CD4-positive, alpha-beta T cell treated with Interleukin-6 for 4 hours (primary cell): Measurements from ENCODE around the gene SUV39H2.
"Not testable (repeated sequence)": the region's sequence is repeated elsewhere in the genome, so short reads cannot be mapped to it uniquely, and the experiment has no call there.

Experiments used
- DNase-seq: peaks from one replicate; pipeline ENCODE4 v3.0.0-alpha.2; 2020; ENCODE audit warnings: mixed read lengths

The SUV39H2 gene

DNA sequence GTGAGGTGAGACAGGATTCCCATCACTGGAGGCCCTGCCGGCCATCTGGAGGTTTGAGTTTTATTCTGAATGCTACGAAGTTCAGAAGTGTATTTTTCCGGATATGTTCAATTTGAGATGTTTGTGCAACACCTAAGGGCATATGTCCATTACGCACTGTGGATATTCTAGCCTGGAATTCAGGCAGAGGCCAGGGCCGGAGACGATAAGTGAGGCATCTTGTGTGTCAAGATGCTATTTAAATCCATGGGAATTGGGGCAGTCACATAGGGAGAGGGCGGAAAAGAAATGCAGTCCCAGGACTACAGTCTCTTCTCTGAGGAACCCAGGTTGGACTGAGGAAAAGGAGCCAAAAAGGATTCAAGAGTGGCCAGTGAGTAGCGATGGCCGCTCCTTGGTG is 1.9 kb upstream of the SUV39H2 start:
- DNase-seq, result no peak

DNA sequence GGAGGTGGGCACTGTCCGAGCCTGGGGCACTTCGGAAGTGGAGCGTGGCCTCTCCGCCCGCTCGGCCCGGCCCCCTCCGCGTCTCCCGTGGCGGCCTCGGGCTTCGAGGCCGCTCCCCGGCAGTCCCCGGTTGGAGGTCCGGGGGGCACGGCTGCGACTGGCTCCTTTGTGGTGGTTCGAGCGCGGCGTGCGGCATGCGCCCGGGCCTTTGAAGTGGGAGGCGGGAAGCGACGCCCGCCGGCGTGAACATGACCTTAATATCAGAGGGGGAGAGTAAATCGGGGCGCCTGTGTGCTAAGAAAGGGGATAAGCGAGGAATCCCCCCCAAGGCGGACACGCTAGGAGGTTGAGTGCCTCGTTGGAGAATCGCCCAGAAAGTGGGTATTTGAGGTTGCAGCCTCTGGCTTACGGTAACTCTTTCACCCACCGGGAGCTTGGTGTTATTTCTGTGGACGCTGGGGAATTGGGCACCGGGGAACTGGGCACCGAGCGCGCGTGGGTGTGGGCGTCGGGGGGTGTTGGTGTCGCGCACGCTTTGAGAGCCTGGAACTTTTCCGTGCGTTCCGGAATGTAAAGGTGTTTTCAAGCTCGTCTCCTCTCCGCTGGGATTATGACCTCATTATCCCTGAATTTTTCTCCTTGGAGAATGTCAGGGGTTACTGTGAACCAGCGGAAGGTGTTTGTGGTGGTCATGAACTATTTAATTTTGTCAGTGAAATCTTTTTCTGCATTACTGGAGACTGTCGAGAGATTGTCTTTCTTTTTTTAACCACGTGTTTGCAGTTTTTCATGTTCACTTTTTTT is 660 bp downstream of the SUV39H2 start:
- DNase-seq, result peak; percentile 35

DNA sequence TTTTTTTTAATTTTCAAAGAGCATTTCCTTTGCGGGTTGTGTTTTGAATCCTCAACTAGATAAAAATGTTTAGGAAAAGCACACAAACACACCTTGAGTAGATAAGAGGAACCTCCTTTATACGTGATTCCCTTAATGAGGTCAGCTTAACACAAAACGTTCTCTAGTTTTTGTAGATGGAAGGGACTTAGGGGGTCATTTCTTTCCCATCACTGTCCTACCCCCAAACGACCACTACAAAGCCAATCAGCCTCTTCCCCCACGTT is 1.2 kb downstream of the SUV39H2 start:
- DNase-seq, result no peak

DNA sequence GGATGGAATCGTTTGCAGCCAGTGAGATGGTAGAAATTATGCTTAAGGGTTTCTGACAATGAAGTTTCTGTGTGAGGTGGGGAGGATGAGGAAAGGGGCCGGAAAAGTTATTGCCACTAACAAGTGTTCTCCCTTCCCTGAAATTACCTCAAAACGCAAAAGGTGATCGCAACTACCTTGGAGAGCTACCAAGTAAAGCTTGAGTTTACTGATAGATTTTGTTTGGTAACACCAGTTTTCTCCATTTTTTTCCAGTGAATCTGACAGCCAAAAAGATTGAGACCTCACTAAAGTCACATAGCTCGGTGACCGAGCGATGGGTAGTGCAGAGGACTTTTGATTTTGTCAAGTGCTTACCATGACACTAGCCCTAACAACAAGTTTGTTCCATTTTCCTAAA is 1.6 kb downstream of the SUV39H2 start:
- DNase-seq, result no peak

DNA sequence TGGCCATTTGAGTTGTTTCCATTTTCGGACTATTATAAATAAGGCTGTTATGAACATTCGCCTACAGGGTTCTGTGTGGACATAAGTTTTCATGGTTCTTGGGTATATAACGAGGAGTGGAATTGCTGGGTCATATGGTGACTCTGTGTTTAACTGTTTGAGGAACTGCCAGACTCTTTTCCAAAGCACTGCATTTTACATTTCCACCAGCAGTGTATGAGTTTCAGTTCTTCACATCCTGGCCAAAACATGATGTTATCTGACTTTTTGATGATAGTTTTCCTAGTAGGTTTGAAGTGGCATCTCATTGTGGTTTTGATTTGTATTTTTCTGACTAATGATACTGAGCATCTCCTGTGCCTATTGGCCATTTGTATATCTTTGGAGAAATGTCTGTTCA is 5.4 kb downstream of the SUV39H2 start:
- no peak for DNase-seq

DNA sequence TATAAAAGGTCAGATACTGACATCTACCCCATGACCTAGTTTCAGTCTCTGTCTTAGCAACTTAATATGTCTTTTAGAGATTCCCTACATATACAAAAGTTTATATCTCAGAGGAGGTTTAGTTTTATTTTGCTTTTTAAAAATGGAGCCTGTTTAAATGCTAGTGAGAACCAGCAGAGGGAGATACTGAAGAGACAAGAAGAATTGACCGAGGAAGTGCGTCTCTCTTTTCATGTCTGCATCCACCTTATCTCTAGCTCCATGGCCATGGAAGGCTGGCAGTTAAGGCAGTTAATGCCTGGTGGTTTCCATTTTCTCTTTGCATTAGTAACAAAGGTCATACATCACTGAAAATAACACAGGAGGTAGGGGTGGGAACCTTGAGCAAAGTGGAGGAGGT is 10.7 kb downstream of the SUV39H2 start:
- no peak for DNase-seq

DNA sequence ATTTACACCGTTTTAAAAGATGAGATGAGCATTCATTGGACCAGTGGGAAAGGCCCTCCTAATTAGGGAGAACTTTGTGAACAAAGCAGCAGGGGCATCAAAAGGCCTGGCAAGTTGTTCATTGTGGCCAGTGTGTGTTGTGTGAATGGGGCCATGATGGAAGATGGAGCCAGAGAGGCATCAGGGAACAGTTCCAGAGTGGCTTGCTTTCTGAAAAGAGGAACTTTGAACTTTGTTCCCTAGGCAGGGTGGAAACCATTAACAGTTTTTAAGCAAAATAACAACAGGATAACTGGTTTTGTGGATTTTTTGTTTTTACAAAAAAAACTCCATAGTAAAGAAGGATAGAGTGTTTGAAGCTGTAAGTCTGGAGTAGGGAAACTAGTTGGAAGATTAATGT is 12.5 kb downstream of the SUV39H2 start:
- DNase-seq, result no peak

DNA sequence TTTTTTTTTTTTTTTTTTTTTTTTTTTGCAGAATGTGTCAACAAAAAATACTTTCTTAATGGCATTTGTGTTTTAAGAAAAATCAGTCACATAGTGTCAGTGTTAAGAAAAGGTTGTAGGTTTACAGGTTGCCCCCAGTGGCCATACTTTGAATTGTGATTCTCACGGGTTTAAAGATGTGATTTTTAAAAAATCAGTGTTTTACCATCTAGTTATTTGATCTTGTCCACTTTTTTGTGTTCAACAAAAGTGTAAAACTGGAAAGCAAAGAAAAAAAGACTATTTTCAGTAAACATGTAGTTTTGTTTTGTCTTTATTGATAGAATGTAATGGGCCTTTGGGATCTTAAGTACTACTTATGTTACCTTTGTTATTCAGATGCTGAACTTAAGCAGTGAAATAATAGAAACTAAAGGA is 25.7 kb downstream of the SUV39H2 start:
- DNase-seq, result peak; percentile 19

DNA sequence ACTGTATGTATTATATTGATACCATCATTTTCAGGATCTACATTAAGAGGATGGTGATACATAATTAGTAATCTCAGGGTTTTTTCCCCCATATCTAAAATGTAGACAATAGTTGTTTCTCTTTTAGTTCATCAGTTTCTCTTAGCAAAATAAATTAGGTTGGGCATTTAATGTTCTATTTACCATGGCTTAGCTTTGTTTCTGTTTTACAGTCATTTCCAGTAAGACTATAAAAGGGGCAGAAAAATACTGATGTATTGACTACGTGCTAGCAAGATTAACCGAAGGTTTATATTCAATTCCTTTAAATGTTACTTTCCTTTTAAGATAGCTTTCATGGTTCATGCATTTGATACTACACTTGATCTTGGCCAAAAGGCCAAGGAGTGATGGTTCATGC is 26.2 kb downstream of the SUV39H2 start:
- DNase-seq, result no peak

DNA sequence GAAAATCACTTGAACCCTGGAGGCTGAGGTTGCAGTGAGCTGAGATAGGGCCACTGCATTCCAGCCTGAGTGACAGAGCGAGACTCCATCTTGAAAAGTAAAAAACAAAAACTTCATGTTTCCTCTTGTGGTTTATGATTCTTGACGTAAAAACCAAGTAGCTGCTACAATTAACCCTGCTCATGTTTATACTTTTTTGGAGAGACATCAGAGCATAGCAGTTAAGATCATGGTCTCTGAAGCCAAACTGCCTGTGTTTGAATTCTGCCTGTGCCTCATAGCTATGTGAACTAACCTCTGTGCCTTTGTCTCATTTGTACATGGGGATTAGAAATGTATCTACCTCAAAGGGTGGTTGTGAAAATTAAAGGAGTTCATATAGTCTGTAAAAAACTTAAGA is 27.2 kb downstream of the SUV39H2 start:
- DNase-seq, result no peak

DNA sequence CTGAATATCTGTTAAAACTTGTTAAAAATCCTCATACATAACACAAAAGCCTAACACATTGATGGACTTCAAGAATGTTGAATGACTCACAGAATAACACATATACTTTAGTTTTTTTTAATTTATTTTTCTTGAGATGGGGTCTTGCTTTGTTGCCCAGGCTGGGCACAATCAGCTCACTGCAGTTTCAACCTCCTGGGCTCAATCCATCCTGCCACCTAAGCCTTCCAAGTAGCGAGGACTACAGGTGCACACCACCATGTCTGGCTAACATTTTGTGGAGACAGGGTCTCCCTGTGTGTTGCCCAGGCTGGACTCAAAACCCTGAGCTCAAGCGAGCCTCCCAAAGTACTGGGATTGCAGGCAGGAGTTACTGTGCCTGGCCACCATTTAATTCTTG is 28.1 kb downstream of the SUV39H2 start:
- no peak for DNase-seq

DNA sequence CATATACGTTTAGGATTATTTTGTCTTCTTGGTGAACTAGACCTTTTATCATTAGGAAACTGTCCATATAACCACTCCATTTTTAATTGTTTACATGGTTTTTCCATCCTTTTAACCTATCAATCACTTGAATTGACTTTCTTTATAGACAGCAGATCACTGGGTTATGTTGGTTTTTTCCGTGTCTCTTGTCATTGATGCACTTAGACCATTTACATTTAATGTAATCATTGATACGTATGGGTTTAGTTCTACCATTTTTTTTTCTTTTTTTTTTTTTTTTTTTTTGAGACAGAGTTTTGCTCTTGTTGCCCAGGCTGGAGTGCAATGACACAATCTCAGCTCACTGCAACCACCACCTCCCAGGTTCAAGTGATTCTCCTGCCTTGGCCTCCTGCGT is 28.9 kb downstream of the SUV39H2 start:
- not testable (repeated sequence) for DNase-seq

DNA sequence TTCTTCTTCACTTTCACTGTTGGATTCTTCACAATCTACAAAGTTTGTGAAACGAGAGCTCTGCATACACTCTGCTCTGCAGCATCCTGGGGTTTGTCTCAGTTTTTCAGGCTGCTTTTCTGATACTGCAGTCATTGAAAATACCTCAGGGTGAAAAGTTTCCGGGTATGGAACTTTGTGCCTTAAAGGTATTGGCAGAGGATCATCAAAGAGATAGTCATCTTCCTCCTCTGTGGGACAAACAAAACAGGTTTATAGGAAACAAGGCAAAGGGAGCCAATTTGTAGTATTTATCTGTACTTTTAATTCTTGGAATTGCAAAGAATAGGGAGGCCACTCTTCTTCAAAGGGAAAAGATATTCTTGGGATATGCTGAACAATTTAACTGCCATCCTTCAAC is 30.4 kb downstream of the SUV39H2 start:
- DNase-seq, result no peak

DNA sequence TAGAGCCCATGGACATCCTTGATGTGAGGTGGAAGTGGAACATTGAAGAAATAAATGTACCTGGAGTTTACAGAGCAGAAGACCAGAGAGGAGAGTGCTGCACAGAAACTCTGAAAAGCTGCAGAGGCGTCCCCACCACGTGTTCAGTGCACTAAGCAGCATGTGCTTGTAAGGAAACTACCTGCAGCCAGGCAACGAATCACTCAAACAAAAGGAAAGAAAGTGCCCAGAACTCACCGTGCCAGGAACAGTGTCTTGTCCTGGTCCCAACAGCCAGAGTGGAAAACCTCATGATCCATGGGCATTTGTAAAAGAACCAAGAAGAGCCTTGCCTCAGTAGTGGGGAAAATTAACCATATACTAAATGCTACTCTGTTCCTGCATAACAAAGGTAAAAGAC is 32.3 kb downstream of the SUV39H2 start:
- DNase-seq, result no peak

DNA sequence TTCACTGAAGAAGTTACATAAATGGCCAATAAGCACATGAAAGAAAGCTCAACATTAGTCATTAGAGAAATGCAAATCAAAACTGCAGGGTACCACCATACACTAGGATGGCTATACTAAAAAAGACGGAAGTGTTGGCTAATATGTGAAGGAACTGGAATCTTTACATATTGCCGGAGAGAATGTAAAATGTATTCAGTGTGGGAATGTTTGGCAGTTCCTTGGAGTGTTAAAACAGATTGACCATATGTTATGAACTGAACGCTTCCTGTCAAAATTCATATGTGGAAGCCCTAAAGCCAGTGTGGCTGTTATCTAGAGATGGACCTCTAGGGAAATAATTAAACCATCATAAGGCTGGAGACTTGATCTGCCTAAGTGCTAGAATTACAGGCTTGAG is 33.1 kb downstream of the SUV39H2 start:
- no peak for DNase-seq

DNA sequence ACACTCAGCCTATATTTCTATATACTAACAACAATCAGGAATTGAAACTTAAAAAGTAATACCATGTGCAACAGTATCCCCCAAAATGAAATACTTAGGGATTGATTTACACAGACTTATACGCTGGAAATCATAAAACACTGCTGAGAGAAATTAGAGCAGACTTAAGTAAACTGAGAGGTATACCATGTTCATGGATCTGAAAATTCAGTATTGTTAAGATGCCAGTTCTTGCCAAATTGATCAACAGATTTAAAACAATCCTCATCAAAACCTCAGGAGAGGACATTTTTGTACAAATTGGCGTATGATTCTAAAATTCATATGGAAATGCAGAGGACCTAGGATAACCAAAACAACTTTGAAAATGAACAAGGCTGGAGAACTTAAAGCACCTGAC is 37.9 kb downstream of the SUV39H2 start:
- no peak for DNase-seq

DNA sequence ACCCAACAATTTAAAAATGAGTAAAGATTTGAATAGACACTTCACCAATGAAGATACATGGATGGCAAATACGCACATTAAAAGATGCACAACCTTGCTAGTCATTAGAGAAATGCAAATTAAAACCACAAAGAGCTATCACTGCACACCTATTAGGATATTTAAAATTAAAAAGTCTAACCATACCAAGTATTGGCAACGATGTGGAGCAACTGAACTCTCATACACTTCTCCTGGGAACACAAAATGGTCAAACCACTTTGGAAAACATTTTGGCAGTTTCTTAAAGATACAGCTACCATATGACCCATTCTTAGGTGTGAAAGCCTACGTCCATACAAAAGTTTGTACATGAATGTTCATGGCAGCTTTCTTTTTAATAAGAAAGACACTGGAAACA is 39.2 kb downstream of the SUV39H2 start:
- DNase-seq, result no peak

DNA sequence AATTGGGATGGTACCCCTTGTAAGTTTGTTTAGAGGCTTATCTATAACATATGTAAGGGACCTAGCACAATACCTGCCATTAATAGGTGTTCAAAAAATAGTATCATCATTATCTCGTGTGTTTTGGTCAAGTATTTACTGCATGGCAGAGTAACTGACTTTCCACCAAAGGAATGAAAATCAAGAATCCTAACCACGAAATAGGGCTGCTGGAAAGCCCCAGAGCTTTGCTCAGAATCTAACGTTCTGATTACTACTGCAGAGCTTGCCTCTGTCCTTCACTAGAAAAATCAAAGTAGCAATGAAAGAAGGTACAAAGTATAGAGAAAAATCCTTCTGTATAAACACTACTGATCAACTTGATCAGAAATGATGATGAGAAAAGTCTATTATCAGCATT is 40.3 kb downstream of the SUV39H2 start:
- DNase-seq, result no peak

DNA sequence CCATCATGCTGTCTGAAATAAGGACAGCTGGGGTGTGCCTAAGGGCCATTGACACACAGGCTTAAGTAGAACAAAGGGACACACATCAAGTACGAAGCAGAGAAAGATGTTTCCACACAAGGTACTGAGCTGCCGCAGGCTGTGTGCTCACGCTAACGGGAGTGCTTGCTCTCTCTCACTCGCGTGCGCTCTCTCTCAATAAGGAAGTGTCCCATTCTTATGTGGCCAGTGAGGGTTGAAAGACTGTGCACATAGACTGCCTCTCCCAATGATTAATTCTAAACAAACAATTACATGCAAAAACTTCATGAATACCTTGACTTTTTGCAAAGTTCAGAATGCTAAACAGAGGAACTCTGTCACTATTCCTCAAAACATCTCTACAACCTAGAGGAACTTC is 45.3 kb downstream of the SUV39H2 start:
- DNase-seq, result no peak

DNA sequence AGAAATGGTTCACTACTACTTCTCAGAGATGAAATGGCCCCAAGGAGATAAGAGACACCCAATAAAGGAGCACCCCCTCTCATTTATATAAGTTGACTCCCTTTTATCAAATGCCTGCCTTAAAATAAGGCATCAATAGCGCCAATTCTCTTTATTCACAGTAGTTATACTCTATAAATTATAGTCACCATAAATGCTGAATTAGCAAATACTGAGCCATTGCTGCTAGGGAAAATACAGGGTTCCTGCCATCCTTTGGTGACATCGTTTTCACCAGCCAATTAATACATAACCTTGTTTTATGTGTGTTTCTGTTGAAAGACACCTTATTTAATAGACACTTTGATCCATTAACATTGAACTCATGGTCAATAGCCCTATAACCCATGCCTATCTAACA is 46.6 kb downstream of the SUV39H2 start:
- DNase-seq, result no peak

DNA sequence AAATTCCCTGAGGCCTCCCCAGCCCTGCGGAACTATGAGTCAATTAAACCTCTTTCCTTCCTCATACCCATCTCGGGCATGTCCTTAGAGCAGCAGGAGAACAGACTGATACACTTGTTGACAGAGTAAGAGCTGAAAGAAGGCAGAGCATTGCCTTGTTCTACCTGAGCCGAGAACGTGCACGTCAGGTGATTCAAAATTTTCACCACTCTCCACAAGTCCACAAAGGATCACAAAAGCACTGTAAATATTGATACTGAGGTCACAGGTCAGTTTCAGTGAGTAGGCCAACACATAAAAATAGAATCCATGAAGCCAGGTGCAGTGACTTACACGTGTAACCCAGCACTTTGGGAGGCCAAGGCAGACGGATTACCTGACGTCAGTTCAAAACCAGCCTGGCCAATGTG is 47.4 kb downstream of the SUV39H2 start:
- DNase-seq, result no peak

DNA sequence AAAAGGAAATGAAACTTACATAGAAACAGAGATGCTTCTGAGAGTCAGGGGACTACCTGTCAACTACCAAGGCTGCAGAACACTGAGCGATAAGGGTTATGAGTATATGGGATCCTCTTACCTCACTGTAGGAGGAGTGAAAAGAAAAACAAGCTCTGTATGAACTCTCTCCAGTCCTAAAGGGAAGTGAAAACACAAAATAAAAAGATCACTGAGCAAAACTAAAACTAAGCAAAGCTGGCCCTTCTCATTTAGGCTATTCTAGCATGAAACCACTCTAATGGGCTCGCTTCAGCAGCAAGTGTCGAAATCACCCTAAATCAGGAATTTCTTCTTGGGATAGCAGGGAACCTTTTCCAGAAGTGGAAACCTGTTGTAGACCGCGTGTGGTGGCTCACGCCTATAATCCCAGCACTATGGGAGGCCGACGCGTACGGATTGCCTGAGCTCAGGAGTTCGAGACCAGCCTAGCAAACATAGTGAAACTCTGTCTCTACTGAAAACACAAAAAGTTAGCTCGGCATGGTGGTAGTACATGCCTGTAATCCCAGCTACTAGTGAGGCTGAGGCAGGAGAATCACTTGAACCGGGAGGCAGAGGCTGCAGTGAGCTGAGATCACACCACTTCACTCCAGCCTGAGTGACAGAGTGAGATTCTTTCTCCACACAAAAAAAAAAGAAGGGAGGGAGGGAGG is 48.2 kb downstream of the SUV39H2 start:
- DNase-seq, result no peak

DNA sequence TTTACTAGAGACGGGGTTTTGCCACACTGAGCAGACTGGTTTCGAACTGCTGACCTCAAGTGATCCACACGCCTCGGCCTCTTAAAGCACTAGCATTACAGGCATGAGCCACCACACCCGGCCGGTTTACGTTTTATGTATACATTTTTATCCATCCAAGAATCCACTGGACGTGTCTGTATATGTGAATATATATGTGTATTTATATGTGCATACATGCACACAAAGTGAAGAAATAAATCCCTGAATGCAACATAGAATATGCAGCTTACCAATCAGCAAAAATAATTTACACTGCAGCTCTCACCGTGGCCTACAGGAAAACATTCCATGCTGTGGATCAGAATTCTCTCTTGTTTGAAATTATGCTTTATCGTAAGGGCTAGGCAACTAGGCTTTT is 51.9 kb downstream of the SUV39H2 start:
- DNase-seq, result no peak

DNA sequence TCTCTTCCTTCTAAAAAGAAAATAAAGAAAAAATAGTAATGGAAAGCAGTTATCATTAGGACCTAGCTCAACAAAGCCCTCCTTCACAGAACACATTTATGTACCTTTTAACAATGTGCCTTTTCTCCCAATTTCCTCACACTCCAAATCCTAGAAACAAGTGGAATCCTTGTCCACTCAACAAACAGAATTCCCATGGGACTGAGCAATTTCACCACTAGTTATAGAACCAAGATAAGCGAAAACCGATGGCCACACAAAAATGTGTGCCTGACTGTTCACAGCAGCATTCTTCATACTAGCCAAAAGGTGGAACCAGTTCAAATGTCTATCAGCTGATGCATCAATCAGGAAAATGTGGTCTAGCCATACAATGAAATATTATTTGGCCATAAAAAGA is 57.9 kb downstream of the SUV39H2 start:
- DNase-seq, result no peak

DNA sequence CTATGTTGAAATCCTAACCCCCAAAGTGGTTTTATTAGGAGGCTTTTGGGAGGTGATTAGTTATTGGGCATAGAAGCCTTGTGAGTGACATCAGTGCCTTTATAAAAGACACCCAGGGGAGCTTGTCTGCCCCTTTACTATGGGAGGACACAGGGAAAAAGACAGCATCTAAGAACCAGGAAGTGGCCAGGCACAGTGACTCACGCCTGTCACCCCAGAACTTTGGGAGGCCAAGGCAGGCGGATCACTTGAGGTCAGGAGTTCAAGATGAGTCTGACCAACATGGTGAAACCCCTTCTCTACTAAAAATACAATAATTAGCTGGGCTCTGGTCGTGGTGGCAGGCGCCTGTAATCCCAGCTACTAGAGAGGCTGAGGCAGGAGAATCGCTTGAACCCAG is 60.3 kb downstream of the SUV39H2 start:
- DNase-seq, result not testable (repeated sequence)
